DMS53 treated with DMSO at 0.1 percent for 48 hours (cell line): ENCODE data around the gene BRI3.

Experiments
- DNase-seq: peaks from one replicate; lab custom pipeline; 2025; ENCODE audit not compliant: unreplicated experiment; lab: John Stamatoyannopoulos, UW

BRI3 gene

DNA sequence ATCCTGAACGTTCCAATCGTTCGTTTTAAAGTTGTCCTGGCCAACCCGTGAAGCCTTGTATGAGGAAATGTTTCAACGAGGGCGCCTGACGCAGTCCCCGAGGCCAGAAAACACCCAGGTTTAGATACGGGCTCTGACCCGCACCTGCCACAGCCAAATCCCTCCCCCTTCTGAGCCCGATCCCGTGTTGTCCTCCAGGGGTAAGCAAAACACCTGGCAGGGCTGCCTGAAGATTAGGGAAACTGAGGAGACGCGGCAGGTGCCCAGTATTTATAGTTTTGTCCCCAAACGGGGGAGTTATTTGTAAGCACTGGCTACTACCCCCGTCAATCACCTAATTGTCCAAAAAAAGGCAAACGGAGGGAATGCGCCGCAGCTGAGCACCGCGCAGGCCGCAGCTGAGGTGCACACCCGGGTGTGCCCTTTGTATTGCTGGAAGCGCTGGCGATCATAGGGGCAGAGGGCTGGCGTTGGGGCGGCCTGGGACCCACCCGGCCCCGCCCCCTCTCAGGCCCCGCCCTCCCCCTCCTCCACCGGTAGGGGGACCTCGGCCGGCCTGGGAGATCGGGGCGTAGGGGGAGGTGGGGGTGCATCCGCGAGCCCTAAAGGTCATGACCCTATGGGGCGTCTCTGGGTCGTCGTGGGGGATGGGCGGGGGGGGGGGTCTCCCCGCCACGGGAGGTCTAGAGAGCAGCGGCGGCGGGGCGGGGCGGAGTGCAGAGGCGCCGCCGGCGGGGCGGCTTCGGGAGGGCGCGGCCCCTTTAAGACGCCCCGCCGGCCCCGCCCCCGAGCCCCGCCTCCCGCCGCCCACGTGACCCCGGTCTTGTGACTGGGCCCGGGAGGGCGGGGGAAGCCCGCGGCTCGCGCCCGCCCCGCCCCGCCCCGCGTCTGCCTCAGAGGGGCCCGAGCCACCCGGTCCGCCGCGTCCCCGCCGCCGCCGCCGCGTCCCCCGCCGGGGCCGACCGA is at the start of gene BRI3:
Gene BRI3 (plus strand): TSS at position 896 of the 966 bp plus-strand sequence. CDS start 110 bp downstream, outside the sequence.
- peak; percentile 90 for DNase-seq

GRCh38 chr7:98232263-98232585 is 49.3 kb upstream of the BRI3 start:
- no peak for DNase-seq

GRCh38 chr7:98232799-98233198 is 48.7 kb upstream of the BRI3 start:
- DNase-seq = no peak

DNA sequence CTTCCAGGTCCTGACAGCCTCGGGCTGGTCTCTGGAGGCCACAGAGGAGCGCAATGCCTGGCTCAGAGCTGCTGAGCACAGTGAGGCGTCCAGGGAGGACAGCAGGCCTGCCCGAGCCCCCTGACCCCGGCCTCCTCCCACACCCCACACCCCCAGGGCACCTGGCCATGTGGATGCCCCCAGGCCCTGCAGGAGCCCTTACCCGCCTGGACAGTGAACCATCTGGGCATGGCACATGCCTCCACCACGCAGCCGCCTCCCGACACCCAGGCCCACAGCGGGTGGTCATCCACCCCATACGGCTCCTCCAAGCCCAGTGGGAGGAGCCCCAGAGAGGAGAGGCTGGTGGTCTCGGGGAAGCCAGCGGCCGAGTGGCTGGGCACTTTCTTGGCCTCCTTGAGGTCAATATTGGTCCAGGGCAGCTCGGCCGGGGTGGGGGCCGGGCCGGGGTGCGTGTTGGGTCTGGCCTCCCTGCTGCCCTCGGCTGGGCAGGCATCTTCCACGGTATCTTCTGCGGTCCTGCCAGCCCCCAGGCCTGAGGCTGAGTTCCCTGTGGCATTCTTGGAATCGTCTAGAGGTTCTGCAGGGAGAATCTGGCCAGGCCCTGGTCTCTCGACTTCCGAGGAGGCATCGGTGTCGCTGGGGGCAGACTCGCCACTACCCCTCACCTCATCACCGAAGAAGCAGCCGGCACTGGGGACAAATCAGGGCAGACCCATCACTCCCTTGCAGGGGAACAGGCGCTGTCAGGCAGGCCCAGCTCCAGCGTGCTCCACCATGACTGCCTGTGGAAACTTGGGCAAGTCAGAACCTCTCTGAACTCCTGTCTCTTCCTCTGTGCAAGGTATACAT is 48.0 kb upstream of the BRI3 start:
- no peak for DNase-seq

DNA sequence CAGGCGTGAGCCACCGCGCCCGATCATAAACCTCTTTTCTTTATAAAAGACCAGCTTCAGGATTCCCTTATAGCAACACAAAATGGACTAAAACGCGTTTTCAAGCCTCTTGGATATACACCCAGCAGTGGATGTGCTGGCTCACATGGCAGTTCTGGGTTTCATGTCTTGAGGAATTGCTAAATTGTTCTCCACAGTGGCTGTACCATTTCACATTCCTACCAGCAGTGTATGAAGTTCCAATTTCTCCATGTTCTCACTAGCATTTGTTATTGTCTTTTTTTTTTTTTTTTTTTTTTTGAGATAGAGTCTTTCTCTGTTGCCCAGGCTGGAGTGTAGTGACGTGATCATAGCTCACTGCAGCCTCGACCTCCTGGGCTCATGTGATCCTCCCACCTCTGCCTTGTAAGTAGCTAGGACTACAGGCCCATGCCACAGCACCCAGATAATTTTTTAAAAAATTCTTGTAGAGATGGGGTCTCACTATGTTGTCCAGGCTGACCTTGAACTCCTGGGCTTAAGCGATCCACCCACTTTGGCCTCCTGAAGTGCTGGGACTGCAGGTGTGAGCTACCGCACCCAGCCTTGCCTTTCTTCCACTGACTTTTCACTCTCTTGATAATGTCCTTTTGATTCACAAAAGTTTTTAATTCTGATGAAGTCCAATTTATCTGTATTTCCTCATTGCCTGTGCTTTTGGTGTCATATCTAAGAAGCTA is 46.9 kb upstream of the BRI3 start:
- DNase-seq = no peak

GRCh38 chr7:98235901-98236300 is 45.6 kb upstream of the BRI3 start:
- DNase-seq = no peak

GRCh38 chr7:98236355-98237185 is 44.9 kb upstream of the BRI3 start:
- DNase-seq = no peak

- no peak for DNase-seq
Observed at GRCh38 chr7:98238076-98238475, 43.4 kb upstream of the BRI3 start.

DNA sequence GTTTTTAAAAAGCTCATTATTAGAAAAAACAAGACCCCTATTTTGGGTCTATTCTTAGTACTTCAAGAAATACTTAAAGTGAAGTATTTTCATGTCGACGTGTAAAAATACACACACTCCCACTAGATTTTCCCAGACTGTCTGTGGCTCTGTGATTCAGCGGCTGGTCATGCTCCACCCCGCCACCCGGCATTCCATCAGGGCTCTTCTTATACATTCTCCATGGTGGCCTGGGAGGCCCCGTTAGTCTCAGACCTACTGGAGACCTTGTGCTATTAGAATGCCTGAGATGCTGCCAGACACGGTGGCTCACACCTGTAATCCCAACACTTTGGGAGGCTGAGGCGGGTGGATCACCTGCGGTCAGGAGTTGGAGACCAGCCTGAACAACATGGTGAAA is 42.5 kb upstream of the BRI3 start:
- no peak for DNase-seq

DNA sequence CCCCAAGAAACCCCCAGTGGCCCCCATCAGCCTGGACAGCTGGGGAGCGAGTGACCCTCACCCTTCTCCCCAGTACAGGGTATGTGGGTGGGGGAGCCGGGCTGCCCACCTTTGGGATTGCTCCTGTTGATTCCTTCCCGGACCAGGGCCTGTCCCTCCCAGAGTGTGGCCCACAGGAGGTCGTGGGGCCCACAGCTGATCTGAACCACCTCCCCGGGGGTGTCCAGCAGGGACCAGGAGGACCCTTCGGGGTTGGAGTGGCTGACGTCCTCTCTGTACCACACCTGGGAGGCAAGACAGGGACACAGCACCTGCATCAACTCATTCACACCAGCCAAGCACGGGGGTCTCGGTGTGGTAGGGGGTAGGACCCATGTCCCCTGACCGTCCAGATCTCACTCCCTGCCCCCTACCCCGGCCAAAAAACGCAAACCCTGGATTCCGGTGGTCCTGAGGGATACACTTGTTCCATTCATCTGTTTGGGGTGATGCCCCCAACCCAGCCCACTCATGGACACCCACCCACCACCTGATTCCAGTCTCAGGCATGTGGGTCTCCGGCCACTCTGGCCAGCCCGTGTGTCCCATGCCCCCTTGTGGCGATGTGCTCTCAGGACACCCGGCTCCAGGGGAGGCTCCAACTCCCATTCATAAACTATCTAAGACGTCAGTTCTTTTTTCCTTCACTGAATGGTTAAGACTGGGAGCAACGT is 40.4 kb upstream of the BRI3 start:
- DNase-seq = peak; percentile 41

DNA sequence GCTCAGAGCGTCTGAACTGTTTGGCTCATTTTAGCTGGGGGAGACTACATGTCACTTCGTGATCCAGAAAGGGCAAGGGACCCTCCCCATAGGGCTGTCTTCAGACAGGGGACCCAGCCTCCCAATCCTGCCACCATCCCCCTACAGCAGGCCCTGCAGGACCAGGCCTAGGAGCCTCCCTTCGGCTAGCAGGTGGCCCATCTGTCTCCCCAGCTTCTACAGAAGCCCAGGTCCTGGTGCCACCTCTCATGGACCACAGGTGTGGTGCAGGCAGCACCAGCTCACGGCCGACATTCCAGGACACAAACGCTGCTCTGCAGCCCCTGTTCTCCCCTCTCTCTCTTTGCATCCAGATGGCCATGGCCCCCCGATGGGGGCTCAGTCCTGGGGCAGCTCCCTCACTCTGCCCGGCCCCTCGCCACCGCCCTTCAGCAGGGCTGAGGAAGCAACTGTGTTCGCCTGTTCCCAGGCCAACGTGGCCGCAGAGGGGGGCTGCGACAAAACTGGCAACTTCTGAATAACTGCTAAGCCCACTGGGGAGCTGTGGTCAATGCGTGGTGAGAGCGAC is 39.7 kb upstream of the BRI3 start:
- no peak for DNase-seq

GRCh38 chr7:98242342-98242741 is 39.1 kb upstream of the BRI3 start:
- DNase-seq = no peak

- DNase-seq = no peak
Observed at GRCh38 chr7:98242934-98243333, 38.6 kb upstream of the BRI3 start.

DNA sequence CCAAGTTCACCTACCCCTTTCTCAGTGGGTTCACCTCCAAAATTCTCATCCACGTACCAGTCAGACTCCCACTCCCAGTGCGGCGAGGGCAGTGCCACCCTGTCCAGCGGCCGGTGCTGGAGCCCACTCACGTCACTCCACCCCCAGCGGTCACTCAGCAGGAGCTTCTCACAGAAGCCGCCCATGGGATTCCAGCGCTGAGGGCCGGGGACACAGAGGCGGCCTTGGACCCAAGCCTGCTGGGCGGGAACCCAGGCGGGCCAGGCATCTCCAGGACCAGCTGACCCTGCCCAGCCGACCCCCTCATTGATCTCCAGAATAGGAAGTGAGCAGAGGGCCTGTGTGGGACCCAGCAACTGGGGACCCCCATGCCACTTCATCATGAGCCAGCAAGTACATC is 36.6 kb upstream of the BRI3 start:
- DNase-seq = no peak

- DNase-seq = no peak
Observed at GRCh38 chr7:98248156-98248555, 33.3 kb upstream of the BRI3 start.

GRCh38 chr7:98249106-98249505 is 32.4 kb upstream of the BRI3 start:
- DNase-seq = no peak

DNA sequence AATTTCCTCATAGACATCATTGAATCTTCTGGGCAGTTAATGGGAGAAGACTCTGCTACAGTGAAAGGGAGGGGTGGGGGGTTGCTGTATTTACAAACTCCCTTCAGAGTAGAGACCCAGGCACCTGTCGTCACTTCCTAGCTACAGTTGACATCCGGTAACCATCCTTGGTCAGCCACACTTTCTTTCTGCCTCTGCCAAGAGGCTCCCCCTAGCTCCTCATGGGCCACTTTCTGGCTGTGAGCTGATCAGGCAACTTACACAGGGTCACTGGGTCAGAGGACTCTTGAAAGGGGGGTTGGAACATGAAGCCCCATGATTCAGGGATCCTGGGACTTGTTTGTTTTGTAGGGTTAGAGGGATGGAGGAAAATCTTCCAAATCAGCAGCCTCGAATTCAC is 30.7 kb upstream of the BRI3 start:
- DNase-seq = peak; percentile 26

GRCh38 chr7:98251231-98251600 is 30.3 kb upstream of the BRI3 start:
- DNase-seq = no peak

DNA sequence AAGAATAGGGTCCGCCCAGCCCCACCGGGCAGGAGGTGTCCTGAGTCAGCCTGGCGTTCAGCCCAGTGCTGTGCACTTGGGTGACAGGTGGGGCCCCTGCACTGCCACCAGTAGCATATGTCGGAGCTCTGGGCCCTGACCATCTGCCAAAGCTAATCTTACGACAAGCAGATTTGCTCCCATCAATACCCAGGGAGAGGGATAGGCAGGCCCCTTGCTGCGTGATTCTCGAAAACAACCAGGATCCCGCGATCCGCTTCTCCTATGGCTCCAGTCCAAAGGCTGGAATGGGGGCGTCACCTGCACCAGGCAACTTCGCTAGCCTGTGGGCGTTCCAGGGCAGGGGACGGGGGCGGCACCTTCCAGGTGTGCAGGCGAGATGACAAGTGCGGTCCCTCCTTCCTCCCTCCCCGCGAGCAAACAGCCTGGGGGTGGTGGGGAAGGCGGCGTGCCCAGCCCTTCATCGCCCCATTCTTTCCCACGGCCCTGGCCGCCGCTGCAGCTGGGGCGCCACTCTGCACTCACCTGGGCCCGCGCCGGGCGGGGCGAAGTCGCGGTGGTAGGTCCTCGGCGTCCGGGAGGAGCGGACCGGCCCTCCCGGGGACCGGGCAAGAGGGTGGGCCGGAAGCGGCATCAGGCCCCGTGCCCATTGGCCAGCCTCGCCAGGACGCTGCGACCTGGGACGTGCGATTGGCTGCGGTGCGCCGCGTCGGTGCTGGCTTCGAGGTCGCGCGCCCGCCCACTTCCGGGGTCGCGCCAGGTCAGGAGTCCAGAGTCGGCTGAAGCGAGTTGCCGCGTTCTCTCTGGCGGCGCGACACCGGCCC is 29.7 kb upstream of the BRI3 start, which contains the start of gene TECPR1:
Gene TECPR1 (minus strand): TSS at position 632 of the 824 bp plus-strand sequence. CDS start 6,086 bp downstream, outside the sequence.
- peak; percentile 97 for DNase-seq
